Activated T-cell treated with anti-CD3 and anti-CD28 coated beads for 48 hours (primary cell): ENCODE data around the gene KLF16.

Experiments used
- DNase-seq: peaks from one replicate; pipeline ENCODE4 v3.0.0-alpha.2; 2020; ENCODE audit warnings: low read depth

KLF16 gene

GRCh38 chr19:1867349-1867724 lies 4.0 kb upstream of the KLF16 start:
- no peak for DNase-seq

DNA sequence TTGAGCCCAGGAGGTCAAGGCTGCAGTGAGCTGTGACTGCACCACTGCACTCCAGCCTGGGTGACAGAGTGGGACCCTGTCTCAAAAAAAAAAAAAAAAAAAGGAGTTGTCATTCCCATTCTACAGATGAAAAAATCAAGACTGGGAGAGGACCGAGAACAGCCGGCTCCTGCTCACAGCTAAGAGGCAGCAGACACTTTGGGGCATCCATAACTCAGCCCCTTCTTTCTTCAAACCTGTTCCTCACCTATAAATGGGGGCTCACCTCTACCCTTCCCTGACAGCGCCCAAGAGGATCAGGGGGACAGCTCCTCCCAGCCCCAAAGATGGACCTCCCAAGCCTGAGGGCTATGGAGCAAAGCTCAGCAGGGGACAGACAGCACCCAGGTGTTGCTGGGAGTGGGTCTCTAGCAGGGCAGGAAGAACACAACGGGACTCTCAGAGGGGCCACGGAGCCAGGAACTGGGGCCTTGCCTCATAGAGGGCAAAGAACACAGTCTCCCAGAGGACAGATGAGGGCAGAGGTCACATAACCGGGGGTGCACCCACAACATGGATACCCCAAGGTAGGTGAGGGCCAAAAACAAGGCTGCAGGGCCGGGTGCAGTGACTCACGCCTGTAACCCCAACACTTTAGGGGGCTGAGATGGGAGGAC lies 3.4 kb upstream of the KLF16 start:
- DNase-seq = no peak

DNA sequence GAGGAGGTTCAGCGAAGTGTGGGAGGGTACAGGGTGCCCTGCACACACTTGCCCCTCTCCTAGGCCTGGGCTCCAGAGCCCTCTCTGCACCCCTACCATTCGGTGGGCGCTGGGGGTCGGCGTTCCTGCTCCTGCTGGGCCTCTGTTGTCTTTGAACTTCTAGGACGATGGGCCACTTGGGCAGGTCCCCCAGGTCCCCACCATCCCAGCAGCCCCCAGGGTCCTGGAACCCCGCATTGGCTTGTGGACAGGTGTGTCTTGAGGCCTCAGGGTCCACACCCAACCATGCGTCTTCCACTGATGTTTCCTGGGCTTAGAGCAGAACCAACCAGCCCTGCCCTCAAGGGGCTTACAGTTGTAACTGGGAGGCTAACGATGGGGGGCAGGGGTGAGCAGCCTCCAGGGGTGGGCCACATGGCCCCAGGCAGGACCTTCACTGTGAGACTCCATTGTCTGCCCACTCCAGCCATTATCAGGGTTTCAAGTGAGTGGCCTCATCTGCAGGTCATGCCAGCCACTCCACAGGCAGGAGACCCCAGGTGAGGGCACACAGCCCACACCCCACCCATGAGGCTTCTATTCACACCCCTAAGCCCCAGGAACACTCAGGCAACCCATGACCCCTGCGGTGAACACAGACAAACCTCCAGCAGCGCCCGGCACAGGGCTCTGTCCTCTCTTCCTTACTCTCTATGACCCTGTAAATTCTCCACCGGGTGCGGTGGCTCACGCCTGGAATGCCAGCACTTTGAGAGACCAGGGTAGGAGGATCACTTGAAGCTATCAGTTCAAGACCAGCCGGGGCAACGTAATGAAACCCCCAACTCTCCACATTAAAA lies 2.0 kb upstream of the KLF16 start:
- no peak for DNase-seq

GRCh38 chr19:1864480-1865171 lies 1.2 kb upstream of the KLF16 start:
- DNase-seq = peak; percentile 66

- peak; percentile 97 for DNase-seq
These were observed 480 bp upstream of the KLF16 start for GRCh38 chr19:1863638-1864479.

- DNase-seq = peak; percentile 57
These were observed 703 bp downstream of the KLF16 start for GRCh38 chr19:1862424-1863327.

- DNase-seq = no peak
These were observed 1.3 kb downstream of the KLF16 start for GRCh38 chr19:1862068-1862423.

- DNase-seq = no peak
These were observed 1.8 kb downstream of the KLF16 start for GRCh38 chr19:1861599-1862031.

- no peak for DNase-seq
These were observed 2.4 kb downstream of the KLF16 start for GRCh38 chr19:1860821-1861598.

DNA sequence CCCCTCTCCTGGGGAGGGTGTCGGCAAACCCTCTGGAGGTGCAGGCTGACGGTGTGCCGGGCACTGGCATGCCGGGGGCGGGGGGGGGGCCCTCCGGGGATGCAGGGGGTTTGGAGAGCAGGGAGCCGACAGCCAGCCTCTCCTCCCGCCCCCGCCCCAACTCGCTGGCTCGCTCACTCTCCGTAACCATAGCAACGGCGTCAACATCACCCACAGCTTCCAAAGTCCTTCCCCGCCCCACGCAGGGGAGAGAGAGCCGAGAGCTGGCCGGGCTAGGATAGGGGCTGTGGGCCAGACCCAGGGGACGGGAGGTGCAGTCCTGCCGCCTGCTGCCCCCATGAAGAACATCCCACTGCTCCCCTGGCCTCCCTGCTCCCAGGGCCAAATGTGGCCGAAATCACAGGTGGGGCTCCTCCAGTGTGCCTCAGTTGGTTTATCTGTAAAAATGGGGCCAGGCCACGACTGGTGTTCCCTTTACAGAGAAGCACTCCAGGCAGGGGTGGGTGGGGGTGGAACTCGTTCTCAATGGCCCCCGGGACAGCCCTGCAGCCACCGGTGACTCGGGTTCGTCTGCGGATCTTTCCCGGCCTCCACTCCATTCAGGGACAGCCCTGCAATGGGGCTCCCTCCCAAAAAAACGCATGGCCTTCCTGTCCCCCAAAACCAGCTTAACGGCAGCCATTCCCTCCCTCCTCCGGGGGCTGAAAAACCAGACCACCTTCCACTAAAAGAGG lies 3.2 kb downstream of the KLF16 start:
- DNase-seq = peak; percentile 37

GRCh38 chr19:1859331-1859781 lies 4.0 kb downstream of the KLF16 start:
- no peak for DNase-seq

- DNase-seq = no peak
These were observed 4.8 kb downstream of the KLF16 start for GRCh38 chr19:1858412-1859081.

- no peak for DNase-seq
These were observed 5.6 kb downstream of the KLF16 start for GRCh38 chr19:1857648-1858326.

DNA sequence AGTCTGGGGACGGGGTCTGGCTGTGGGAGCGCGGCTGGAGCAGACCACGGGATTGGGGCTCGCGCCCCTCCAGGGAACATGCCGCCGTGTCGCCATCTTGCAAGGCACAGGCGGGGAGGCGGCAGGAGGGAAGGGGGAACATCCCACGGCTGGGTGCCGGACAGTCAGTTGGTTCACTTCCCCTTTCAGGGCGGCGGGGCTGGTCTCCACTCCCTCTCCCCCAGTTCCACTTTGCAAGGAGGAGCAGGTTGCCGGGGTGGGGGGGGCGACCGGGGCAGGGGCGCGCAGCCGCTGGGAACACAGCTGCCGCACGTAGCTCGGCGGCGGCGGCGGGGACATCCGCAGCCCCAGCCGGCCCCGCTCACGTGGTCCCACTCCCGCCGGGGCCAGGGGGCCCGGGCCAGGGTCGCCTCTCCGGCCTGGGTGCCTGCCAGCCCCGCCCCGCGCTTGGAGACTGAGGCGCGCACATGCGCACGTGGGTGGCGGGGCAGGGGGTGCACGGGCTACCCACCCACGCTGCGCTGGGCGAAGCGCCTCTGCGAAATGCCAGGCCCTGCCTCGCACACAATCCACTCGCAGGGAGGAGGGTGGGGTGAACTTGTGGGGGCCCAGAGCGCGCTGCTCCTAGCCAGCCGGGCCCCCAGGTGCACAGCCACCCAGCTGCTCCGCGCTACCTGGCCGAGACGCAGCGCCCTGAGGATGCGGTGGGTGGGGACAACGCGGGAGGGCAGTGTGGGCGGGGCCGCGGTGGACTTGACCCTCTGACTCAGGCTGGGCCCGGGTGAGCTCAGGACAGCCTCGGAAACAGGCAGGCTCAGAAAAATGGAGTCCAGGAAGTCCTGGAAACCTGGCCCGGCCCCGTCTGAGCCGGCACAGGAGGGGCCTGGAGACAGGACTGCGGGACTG lies 6.4 kb downstream of the KLF16 start:
- DNase-seq = peak; percentile 51

- no peak for DNase-seq
These were observed 7.1 kb downstream of the KLF16 start for GRCh38 chr19:1856345-1856697.

GRCh38 chr19:1855828-1856255 lies 7.5 kb downstream of the KLF16 start:
- DNase-seq = peak; percentile 45
